ENCODE results near the gene SYT17. TPM values are rescaled to one million over a fixed set of nuclear protein-coding genes. Genes with fewer than 3 reads are reported as not detected.

The SYT17 gene
- polyA plus RNA-seq, 1 donor from 2014 or later, result 3.2 TPM

Other genes starting within 250 kb of the SYT17 start
- gene SMG1, start 241.8 kb upstream of the SYT17 start, polyA plus RNA-seq, result 17.2 TPM
- gene TMC7, start 184.3 kb upstream of the SYT17 start, polyA plus RNA-seq, result not detected
- gene COQ7, start 100.6 kb upstream of the SYT17 start, polyA plus RNA-seq, result 15.4 TPM
- 4.7 TPM for gene ITPRIPL2, start 54.3 kb upstream of the SYT17 start, polyA plus RNA-seq
- not detected for gene CLEC19A, start 117.5 kb downstream of the SYT17 start, polyA plus RNA-seq
- gene TMC5, start 249.6 kb downstream of the SYT17 start, polyA plus RNA-seq, result not detected

Measured in IgD-negative memory B cell (primary cell).